Fibroblast of the aortic adventitia (primary cell): ENCODE measurements around the gene TBC1D2B. TPM values are rescaled to one million over a fixed set of nuclear protein-coding genes. Genes with fewer than 3 reads are reported as not detected.

Experiments
- DNase-seq: peaks from one replicate; pipeline ENCODE4 v3.0.0-alpha.2; 2010; ENCODE audit warnings: low read depth
- H3K4me3 ChIP-seq: 2 replicates; pipeline ENCODE4 v1.5.1; 2011; ENCODE audit warnings: low read depth, mild to moderate bottlenecking, control low read depth, low read length, moderate library complexity
- total RNA-seq: library from RNA; depleted of rRNA; stranded (reverse); fragments of >200 nt; gene quantifications from 2 replicates; pipeline ENCODE4 v1.2.3, GENCODE V29; 2012; ENCODE audit warnings: low replicate concordance
- TF ChIP-seq, protein P1 (sequence below): IDR thresholded peaks from 2 replicates; pipeline ENCODE4 v1.5.1; 2011; ENCODE audit warnings: mild to moderate bottlenecking, low read length, control low read depth, inconsistent platforms; ENCODE audit not compliant: insufficient read depth

TBC1D2B gene
- total RNA-seq, 1 donor, result 28.9 TPM

DNA sequence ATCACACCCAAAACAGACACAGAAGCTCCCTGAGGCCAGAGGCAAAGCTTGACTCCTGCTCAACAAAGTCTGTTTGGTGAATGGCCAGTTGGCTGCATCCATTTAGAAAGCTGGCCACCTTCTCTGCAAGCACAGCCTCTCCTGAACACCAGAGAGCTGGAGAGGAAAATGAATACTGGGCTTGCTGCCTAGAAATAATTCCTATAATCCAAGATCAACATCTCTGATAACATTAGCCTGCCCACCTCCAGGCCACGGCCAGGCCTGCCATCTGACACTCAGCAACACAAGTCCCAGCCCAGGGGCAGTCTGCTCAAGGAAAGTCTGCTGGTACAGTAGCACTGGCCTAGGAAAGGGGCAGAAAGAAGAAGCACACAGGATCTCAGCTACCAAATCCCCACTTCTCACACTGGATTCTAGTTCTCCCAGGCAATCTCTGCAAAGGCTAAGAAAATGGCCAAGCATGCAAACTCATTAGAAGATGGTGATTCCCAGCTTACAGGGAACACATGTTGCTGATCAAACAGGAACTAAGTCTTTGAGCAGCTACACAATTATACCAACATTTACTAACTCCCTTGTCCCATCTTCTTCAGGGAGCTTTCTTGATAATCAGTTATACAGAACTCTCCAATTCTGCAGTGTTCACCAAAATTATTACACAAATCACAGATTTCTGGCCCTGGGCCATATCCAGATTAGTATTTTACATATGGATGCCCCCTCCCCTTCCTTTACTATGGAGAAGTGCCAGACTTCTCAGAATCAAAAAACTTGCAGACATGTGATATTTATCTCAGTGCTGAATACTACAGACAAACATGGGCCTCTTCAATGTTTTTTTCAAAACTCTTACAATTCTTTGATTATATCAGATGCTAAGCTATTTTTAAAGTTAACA is 9.9 kb downstream of the TBC1D2B start:
- peak; percentile 78 for DNase-seq
- TF ChIP-seq, protein P1, sequence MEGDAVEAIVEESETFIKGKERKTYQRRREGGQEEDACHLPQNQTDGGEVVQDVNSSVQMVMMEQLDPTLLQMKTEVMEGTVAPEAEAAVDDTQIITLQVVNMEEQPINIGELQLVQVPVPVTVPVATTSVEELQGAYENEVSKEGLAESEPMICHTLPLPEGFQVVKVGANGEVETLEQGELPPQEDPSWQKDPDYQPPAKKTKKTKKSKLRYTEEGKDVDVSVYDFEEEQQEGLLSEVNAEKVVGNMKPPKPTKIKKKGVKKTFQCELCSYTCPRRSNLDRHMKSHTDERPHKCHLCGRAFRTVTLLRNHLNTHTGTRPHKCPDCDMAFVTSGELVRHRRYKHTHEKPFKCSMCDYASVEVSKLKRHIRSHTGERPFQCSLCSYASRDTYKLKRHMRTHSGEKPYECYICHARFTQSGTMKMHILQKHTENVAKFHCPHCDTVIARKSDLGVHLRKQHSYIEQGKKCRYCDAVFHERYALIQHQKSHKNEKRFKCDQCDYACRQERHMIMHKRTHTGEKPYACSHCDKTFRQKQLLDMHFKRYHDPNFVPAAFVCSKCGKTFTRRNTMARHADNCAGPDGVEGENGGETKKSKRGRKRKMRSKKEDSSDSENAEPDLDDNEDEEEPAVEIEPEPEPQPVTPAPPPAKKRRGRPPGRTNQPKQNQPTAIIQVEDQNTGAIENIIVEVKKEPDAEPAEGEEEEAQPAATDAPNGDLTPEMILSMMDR, result no peak
- H3K4me3 ChIP-seq, result no peak overlapping the region

DNA sequence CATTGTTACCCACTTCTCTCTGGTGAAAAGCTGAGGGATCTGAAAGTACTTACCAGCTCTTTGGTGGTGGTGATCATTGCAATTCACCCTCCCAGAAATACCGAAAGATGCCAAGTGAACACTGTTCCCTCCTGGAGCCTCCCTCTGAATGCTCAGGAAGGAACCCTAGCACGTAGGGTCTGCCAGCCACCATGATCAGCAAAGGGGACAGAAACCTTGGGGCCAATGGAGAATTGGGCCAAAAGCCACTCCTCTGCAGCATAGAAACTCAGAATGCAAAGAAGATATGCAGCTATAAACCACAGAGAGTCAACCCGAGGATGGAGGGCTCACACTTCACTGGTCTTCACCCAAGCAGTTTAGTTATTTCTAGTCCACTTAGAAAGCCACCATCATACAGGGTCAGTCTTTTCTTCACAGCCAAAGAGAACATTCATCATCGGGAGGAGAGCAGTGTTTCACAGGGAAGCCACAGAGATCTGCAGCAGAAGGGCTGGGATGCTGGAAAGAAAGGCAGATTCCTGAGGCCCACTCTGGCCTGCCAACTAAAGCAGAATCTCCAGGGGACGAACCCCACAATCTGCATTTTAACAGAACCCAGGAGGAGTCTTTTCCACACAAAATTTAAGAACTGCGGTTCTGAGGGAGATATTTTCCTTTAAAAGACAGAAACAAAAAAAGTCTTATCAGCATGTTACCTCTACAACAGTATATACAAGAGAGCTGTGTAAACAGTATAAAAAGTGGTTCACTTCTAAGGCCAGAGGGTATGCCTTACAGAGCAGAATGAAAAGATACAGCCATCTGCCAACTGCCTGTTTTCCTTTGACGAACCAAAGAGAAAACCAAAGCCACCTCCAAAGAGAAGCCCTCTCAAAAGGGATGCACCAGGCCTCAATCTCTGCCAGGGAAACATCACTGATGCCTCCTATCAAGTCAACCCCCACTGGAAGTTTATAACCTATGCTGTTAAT is 11.3 kb downstream of the TBC1D2B start:
- TF ChIP-seq, protein P1, result no peak
- no peak overlapping the region for H3K4me3 ChIP-seq
- DNase-seq, result peak; percentile 76

- TF ChIP-seq, protein P1, result no peak
- DNase-seq, result peak; percentile 97
- H3K4me3 ChIP-seq, result peak overlapping the region; percentile 4
Measured at GRCh38 chr15:78065284-78065872, 12.1 kb downstream of the TBC1D2B start.

- TF ChIP-seq, protein P1, result no peak
- peak; percentile 92 for DNase-seq
- no peak overlapping the region for H3K4me3 ChIP-seq
Measured at GRCh38 chr15:78064544-78064943, 13.0 kb downstream of the TBC1D2B start.

- DNase-seq, result peak; percentile 56
- no peak overlapping the region for H3K4me3 ChIP-seq
- TF ChIP-seq, protein P1, result no peak
Measured at GRCh38 chr15:78063970-78064385, 13.5 kb downstream of the TBC1D2B start.

DNA sequence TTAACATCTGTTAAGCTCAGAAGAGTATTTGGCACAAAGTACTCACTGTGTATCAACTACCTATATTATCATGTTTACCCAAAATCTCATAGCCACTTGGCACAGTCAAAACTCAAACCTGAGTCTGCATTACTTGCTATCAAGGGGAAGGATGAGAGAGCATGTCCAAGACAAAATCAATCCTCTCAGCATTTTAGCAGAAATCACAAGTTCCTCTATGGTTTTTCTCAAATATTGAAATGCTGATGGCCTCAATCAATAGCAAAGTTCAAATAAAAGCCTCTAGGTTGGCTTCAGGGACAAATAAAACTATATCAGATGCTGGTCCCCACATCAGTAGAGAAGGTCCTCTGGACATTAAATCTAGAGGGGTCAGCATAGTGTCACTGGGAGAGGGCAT is 14.3 kb downstream of the TBC1D2B start:
- H3K4me3 ChIP-seq, result no peak overlapping the region
- TF ChIP-seq, protein P1, result no peak
- no peak for DNase-seq
